Adrenal gland (tissue), 5 donors: ENCODE results near the gene POU6F1.

ENCODE experiments used
- CTCF ChIP-seq, 6 experiments: fragments of 450-650 bp in 4 of 6; fragments of 200-600 bp in 2 of 6; sonication (generic) in 1 of 6; IDR thresholded peaks; 1 replicate in 5 of 6; 2 replicates in 1 of 6; pipeline versions ENCODE4 v1.5.1 to v1.8.0; 2016 to 2021; ENCODE audit warnings: antibody characterized with exemption in 6 of 6, mild to moderate bottlenecking in 2 of 6, moderate library complexity in 1 of 6
- POLR2A ChIP-seq, 2 donors: fragments of 450-650 bp; IDR thresholded peaks; one replicate each; pipeline ENCODE4 v1.6.1; 2017; ENCODE audit warnings: antibody characterized with exemption in 2 of 2, mild to moderate bottlenecking in 2 of 2, moderate library complexity in 1 of 2
- donor health status: DM: no; HTN: no; CAD: no.

GRCh38 chr12:51214895-51215294, 3.0 kb downstream of the POU6F1 start:
- TF ChIP-seq CTCF (IDR thresholded peaks at IDR 0.05) = no peak
- no peak for TF ChIP-seq POLR2A (IDR thresholded peaks at IDR 0.05)
